ENCODE results near the gene PHGDH. TPM values are rescaled to one million over a fixed set of nuclear protein-coding genes. Genes with fewer than 3 reads are reported as not detected.
A peak's percentile ranks its signal among the peaks of the same experiment; 100 is the strongest.

Gene PHGDH
- total RNA-seq, result 100 to 1,000 TPM; 138 to 143 TPM

DNA sequence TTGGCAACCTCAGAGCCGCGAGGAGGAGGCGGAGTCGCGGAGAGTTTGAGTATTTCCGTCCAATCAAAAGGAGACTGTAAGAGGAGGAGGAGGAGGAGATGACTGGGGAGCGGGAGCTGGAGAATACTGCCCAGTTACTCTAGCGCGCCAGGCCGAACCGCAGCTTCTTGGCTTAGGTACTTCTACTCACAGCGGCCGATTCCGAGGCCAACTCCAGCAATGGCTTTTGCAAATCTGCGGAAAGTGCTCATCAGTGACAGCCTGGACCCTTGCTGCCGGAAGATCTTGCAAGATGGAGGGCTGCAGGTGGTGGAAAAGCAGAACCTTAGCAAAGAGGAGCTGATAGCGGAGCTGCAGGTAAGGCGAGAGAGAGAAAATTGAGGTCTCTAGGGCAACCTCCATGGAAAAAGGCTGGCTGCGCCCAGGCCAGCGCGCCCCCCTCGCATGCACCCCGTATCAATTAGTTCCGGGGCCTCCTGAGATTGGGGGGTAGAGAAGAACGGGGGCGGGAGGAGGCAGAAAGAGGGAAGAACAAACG is at the start of gene PHGDH:
Gene PHGDH, plus strand, starts transcription at position 131 of the 538 bp plus-strand sequence. Its CDS starts 89 bp downstream, at position 220.
- Mint-ChIP-seq H3K27me3 (peaks cover 22% of the 10 kb centered on the region), H3K27ac (peak within 1 kb of the TSS; percentile 72), H3K36me3 (peaks cover 12% of the 10 kb centered on the region), H3K9me3 (no peaks in the 10 kb centered on the region), H3K4me1 (ENCODE audit: low read depth) (peaks cover 17% of the 10 kb centered on the region), H3K4me3 (peak within 1 kb of the TSS; percentile 86)
- DNase-seq, result peak; percentile 78
- CTCF ChIA-PET, result interaction anchor here (1.0 to 1.2 kb wide), 2 partner anchors 32 to 100 kb away, joined by 4 to 5 read pairs; no protein-coding TSS in a partner anchor
- POLR2A ChIA-PET, result interaction anchor here (1.0 kb wide), 1 partner anchor 572 kb away, joined by 3 read pairs; the partner anchor contains the start of gene WARS2
- intact Hi-C loops (cut with micrococcal nuclease), result loop anchor here (5.0 kb wide), 1 partner anchor 50 kb away; no protein-coding TSS in a partner anchor

DNA sequence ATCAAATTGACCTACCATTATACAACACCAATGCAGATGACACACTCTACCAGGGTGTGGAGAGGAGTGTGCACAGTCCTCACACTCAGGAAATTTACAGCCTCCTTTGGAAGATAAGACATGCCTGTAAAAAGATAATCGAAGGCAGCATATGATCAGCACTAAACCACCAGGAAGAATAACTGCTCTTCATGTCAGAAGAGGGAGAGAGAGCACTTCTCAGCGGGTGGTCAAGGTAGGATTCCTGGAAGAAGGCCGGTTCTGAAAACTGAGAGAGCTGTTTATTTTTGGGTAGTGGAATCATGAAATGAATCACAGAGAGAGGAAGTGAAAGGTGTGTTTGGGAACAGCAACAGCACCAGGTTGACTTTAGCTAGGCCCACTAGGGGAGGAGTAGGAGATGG is 49.7 kb upstream of the PHGDH start:
- no peaks in the 10 kb centered on the region for H3K9me3 Mint-ChIP-seq
- H3K27me3 Mint-ChIP-seq, result peaks cover 13% of the 10 kb centered on the region
- DNase-seq, result no peak
- no peak overlapping the region for H3K4me3 Mint-ChIP-seq
- CTCF ChIA-PET, result interaction anchor here (0.7 to 4.6 kb wide), 3 partner anchors 14 to 50 kb away, joined by 3 to 31 read pairs (median 4); no protein-coding TSS in a partner anchor
- intact Hi-C loops (cut with micrococcal nuclease), result no loop called here
- H3K27ac Mint-ChIP-seq, result no peak overlapping the region
- POLR2A ChIA-PET, result no interaction called here
- no peaks in the 10 kb centered on the region for H3K36me3 Mint-ChIP-seq
- no peaks in the 10 kb centered on the region for H3K4me1 Mint-ChIP-seq (ENCODE audit: low read depth)

DNA sequence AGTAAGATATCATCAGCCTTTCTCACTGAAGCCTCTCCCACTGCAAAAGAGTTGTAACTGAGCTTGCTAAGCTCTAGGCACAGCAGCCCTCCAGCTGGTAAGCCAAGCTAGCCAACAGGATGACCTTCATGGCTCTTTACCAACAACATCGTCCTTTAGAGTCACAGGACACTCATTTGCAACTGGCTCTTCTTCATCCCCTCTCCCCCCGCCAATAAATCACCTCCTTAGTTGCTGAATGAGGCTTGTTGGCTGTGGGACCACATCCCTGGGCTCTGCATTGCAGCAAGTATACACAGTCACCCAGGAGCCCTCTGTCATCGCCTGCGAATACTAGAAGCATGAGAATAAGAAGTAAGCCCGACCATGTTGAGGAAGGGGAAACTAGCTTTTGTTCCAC is 47.7 kb upstream of the PHGDH start:
- ChIA-PET POLR2A (no interaction called here), CTCF (no interaction called here)
- Mint-ChIP-seq H3K9me3 (no peaks in the 10 kb centered on the region), H3K27me3 (peaks cover 11% of the 10 kb centered on the region), H3K4me1 (ENCODE audit: low read depth) (no peaks in the 10 kb centered on the region), H3K4me3 (no peak overlapping the region), H3K27ac (no peak overlapping the region), H3K36me3 (no peaks in the 10 kb centered on the region)
- no peak for DNase-seq
- intact Hi-C loops (cut with micrococcal nuclease), result no loop called here

DNA sequence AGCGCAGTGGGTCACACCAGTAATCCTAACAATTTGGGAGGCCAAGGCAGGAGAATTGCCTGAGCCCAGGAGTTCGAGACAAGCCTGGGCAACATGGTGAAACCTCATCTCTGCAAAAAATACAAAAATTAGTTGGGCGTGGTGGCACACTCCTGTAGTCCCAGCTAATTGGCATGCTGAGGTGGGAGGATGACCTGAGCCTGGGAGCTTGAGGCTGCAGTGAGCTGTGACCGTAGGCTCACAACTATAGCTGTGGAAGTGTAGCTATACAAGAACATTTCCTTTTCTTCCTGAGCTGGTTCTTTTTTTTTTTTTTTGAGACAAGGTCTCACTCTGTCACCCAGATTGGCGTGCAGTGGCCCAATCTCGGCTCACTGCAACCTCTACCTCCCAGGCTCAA is 44.6 kb upstream of the PHGDH start:
- H3K27ac Mint-ChIP-seq, result no peak overlapping the region
- CTCF ChIA-PET, result no interaction called here
- H3K4me1 Mint-ChIP-seq (ENCODE audit: low read depth), result no peaks in the 10 kb centered on the region
- intact Hi-C loops (cut with micrococcal nuclease), result no loop called here
- POLR2A ChIA-PET, result no interaction called here
- no peaks in the 10 kb centered on the region for H3K27me3 Mint-ChIP-seq
- no peak for DNase-seq
- H3K9me3 Mint-ChIP-seq, result no peaks in the 10 kb centered on the region
- no peaks in the 10 kb centered on the region for H3K36me3 Mint-ChIP-seq
- H3K4me3 Mint-ChIP-seq, result no peak overlapping the region

DNA sequence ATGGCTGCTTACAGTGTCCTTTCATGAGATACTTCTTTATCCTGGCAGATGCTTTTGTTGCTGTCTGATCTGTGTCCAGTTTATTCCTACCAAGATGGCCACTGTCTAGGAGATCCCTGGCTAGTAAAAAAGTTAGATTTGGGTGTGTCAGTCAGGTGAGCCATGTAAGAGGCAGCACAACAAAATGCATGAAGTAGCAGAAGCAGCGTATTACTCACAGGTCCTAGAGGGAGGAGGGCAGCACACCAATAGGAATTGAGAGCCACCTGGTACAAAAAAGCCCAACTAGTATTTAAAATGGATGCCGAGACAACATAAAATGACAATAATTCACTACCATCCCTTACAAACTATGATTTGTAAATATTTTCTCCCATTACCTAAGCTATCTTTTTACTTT is 40.8 kb upstream of the PHGDH start:
- H3K4me1 Mint-ChIP-seq (ENCODE audit: low read depth), result no peaks in the 10 kb centered on the region
- no peaks in the 10 kb centered on the region for H3K36me3 Mint-ChIP-seq
- POLR2A ChIA-PET, result no interaction called here
- H3K4me3 Mint-ChIP-seq, result no peak overlapping the region
- CTCF ChIA-PET, result no interaction called here
- H3K27ac Mint-ChIP-seq, result no peak overlapping the region
- intact Hi-C loops (cut with micrococcal nuclease), result loop anchor here (10.0 kb wide), 1 partner anchor 386 kb away; no protein-coding TSS in a partner anchor
- DNase-seq, result no peak
- peaks cover 3% of the 10 kb centered on the region for H3K27me3 Mint-ChIP-seq
- H3K9me3 Mint-ChIP-seq, result no peaks in the 10 kb centered on the region

DNA sequence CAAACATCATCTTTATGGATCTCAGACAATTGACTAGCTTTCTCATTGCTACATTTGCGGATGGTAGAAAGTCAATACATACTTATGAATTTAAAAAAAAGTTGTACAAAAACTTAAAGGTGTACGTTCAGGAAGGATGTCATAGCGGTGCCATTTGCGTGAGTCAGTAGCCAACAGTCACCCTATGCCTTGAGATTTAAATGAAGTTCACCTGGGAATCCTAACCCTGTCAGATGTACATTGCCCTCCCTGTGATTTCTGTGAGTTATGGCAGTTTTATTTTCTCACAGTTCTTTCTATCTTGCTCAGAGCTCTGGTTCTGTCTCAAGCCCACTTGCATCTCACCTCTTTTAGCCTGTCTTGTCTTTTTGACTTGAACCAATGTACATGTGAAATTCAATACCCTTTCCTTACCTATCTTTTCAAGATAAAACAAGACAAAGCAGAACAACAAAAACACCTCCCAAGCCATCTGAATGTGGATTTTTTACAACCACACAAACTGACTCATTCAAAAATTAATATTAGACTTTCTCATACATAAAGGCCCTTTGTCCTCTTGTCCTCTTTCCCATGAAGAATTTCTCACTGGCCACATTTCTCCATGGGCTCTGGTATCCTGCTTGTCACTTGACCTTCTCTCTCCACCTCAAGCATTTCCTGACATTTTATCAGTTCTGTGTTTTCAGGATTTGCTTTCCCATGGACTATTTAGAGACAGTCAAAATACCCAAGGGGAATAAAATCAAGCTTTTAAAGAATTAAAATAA is 38.4 kb upstream of the PHGDH start:
- H3K4me1 Mint-ChIP-seq (ENCODE audit: low read depth), result no peaks in the 10 kb centered on the region
- no peaks in the 10 kb centered on the region for H3K36me3 Mint-ChIP-seq
- ChIA-PET POLR2A (no interaction called here), CTCF (interaction anchor here (1.0 to 8.3 kb wide), 2 partner anchors 13 to 59 kb away, joined by 4 to 110 read pairs; no protein-coding TSS in a partner anchor)
- no peaks in the 10 kb centered on the region for H3K9me3 Mint-ChIP-seq
- peaks cover 4% of the 10 kb centered on the region for H3K27me3 Mint-ChIP-seq
- no peak overlapping the region for H3K27ac Mint-ChIP-seq
- DNase-seq, result no peak
- H3K4me3 Mint-ChIP-seq, result no peak overlapping the region
- intact Hi-C loops (cut with micrococcal nuclease), result loop anchor here (10.0 kb wide), 1 partner anchor 389 kb away; no protein-coding TSS in a partner anchor

DNA sequence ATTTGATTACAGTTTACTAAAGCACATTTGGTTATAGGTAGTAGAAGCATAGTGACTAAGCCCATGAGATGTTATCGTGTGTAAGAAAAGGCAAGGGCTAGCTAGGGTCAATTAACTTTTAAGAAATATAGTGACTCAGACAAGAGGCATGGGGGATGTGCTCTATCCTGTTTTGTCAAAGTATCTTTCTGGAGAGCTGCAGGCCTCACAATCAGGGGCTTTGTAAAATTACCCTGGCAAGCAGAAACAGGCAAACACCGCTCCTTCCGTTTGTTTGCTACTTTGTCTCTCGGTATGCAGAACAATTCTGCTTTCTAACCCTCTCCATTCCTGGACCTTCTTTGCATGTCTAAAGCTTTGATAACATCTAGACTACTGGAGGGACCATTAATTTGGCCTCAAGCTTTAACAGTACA is 37.6 kb upstream of the PHGDH start:
- H3K4me1 Mint-ChIP-seq (ENCODE audit: low read depth), result no peaks in the 10 kb centered on the region
- no peaks in the 10 kb centered on the region for H3K36me3 Mint-ChIP-seq
- ChIA-PET POLR2A (no interaction called here), CTCF (interaction anchor here (1.4 to 8.3 kb wide), 6 partner anchors 10 to 60 kb away, joined by 3 to 110 read pairs (median 5); no protein-coding TSS in a partner anchor)
- intact Hi-C loops (cut with micrococcal nuclease), result loop anchor here (10.0 kb wide), 1 partner anchor 389 kb away; no protein-coding TSS in a partner anchor
- H3K4me3 Mint-ChIP-seq, result no peak overlapping the region
- peaks cover 4% of the 10 kb centered on the region for H3K27me3 Mint-ChIP-seq
- H3K27ac Mint-ChIP-seq, result no peak overlapping the region
- no peaks in the 10 kb centered on the region for H3K9me3 Mint-ChIP-seq
- no peak for DNase-seq

DNA sequence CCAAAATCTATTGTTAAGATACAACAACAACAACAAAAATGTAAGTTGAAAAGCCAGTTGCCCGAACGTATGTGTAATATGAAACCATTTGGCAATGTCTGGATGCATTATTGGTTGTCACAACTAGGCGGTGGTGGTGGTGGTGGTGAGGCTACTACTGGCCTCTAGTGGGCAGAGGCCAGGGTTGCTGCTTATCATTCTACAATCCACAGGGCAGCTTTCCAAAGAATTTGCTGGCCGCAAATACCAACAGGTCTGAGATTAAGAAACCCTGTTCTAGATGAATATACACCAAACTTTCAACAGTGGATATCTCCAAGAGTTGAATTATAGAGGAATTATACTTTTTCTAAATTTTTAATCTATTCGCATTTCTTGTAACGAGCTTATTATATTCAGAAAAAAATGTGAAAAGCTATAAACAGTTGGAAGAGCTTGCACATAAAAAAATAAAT is 36.9 kb upstream of the PHGDH start:
- Mint-ChIP-seq H3K4me3 (no peak overlapping the region), H3K27me3 (peaks cover 4% of the 10 kb centered on the region), H3K4me1 (ENCODE audit: low read depth) (no peaks in the 10 kb centered on the region), H3K27ac (no peak overlapping the region), H3K36me3 (no peaks in the 10 kb centered on the region), H3K9me3 (no peaks in the 10 kb centered on the region)
- intact Hi-C loops (cut with micrococcal nuclease), result loop anchor here (1.0 to 10.0 kb wide), 2 partner anchors 62 to 390 kb away; no protein-coding TSS in a partner anchor
- POLR2A ChIA-PET, result no interaction called here
- CTCF ChIA-PET, result interaction anchor here (0.7 to 8.3 kb wide), 16 partner anchors 9 to 400 kb away, joined by 3 to 110 read pairs (median 5); no protein-coding TSS in a partner anchor
- DNase-seq, result no peak

DNA sequence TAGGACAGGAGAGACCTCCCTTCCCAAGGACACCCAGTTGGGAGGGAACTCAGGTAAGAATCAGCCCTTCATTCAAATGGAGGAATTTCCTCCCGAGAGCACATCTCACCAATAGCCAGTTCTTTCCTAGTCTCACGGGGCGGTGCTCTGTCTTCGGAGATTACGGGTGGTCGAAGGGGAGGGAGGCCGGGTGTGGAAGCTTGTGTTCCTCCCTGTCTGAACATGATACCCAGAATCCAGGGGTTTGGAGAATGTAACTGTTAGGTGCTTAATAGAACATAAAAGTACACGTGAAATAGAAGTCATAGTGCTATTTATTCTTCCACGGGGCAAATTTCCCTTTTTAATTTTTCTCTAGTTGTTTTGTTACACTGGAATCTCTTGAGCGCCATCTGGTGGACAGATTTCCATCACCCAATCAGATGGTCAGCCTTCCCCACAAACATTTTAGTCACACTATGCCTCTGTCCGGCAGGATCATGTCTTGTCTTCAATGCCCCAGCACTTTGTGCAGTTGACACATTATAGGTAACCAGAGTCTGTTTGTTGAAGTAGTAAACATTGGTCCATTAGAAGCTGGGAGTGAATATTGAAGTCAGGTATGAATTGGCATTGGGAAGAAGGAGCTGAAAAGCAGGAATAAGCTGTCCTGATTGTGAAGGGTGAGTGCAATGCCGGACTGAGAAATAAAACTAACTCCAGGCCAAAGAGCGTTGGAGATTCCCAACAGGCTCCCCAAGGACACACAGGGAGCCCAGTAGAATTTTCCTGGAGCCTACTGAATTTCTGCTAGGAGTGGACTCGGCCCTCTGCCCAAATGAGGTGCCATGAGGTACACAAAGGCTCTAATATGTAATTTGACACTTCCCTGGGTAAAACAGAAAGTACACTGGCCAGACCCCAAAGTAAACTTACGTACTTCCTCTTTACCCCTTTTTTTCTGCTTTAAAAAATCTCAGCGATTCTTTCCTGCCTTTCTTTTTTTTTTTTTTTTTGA is 36.1 kb upstream of the PHGDH start:
- H3K9me3 Mint-ChIP-seq, result no peaks in the 10 kb centered on the region

DNA sequence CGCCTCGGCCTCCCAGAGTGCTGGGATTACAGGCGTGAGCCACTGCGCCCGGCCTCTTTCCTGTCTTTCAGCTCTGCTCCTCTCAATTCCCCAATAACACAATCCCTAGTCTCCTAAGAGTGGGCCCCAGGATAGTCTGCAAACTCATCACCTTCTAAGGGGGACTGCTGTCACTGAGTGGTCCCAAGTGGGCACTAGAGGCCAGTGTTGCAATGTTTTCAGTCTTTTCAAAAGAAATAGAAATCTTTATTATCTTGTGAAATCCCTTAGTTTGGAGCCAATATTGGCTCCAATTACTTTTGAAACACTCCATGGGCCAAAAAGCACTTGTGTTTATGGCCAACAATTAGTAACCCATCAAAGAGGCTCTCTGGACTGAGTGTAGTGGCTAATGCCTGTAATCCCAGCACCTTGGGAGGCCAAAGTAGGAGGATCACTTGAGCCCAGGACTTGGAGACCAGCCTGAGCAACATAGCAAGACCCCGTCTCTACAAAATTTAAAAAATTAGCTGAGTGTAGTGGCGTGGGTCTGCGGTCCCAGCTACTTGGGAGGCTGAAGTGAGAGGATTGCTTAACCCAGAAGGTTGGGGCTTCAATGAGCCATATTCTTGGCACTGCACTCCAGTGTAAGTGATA is 35.0 kb upstream of the PHGDH start:
- peaks cover 4% of the 10 kb centered on the region for H3K27me3 Mint-ChIP-seq
- H3K9me3 Mint-ChIP-seq, result no peaks in the 10 kb centered on the region
- no peaks in the 10 kb centered on the region for H3K36me3 Mint-ChIP-seq
- ChIA-PET POLR2A (no interaction called here), CTCF (interaction anchor here (0.8 to 8.3 kb wide), 8 partner anchors 11 to 67 kb away, joined by 3 to 110 read pairs (median 3); no protein-coding TSS in a partner anchor)
- H3K4me3 Mint-ChIP-seq, result no peak overlapping the region
- no peak overlapping the region for H3K27ac Mint-ChIP-seq
- no peaks in the 10 kb centered on the region for H3K4me1 Mint-ChIP-seq (ENCODE audit: low read depth)
- intact Hi-C loops (cut with micrococcal nuclease), result loop anchor here (10.0 kb wide), 1 partner anchor 392 kb away; no protein-coding TSS in a partner anchor
- no peak for DNase-seq

More for the DNA sequence above, 36.1 kb upstream of the PHGDH start:
- H3K27ac Mint-ChIP-seq, result no peak overlapping the region
- intact Hi-C loops (cut with micrococcal nuclease), result loop anchor here (1.0 to 10.0 kb wide), 2 partner anchors 62 to 391 kb away; no protein-coding TSS in a partner anchor
- H3K4me3 Mint-ChIP-seq, result no peak overlapping the region
- peak; percentile 71 for DNase-seq
- POLR2A ChIA-PET, result no interaction called here
- H3K4me1 Mint-ChIP-seq (ENCODE audit: low read depth), result no peaks in the 10 kb centered on the region
- H3K36me3 Mint-ChIP-seq, result no peaks in the 10 kb centered on the region
- peaks cover 4% of the 10 kb centered on the region for H3K27me3 Mint-ChIP-seq
- CTCF ChIA-PET, result interaction anchor here (0.7 to 8.3 kb wide), 21 partner anchors 8 to 401 kb away, joined by 3 to 110 read pairs (median 4); no protein-coding TSS in a partner anchor

DNA sequence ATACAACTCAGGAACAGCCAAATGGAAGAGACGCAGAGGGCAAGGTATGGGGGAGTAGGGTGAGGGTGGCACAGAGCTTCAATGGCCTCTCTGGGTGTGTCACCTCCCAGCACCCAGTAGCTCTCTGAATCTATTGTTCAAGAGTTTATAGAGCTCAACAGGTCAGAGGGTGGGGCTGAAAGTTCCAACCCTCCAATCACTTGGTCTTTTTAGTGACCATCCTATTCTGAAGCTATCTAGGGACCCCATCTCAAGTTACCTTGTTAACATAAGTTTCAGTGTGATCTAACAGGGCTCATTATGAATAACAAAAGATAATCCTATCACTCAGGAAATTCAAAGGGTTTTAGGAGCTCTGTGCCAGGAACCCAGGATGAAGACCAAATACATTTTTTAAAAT is 32.5 kb upstream of the PHGDH start:
- no peak overlapping the region for H3K4me3 Mint-ChIP-seq
- peaks cover 4% of the 10 kb centered on the region for H3K27me3 Mint-ChIP-seq
- no peak for DNase-seq
- H3K9me3 Mint-ChIP-seq, result no peaks in the 10 kb centered on the region
- ChIA-PET CTCF (interaction anchor here (0.8 to 8.3 kb wide), 3 partner anchors 10 to 65 kb away, joined by 3 to 110 read pairs (median 4); no protein-coding TSS in a partner anchor), POLR2A (no interaction called here)
- H3K4me1 Mint-ChIP-seq (ENCODE audit: low read depth), result no peaks in the 10 kb centered on the region
- H3K36me3 Mint-ChIP-seq, result no peaks in the 10 kb centered on the region
- no peak overlapping the region for H3K27ac Mint-ChIP-seq
- intact Hi-C loops (cut with micrococcal nuclease), result loop anchor here (10.0 kb wide), 1 partner anchor 394 kb away; no protein-coding TSS in a partner anchor
